Right lobe of liver (tissue), 6 donors: Measurements from ENCODE around the gene ACOT6. TPM values are rescaled to one million over a fixed set of nuclear protein-coding genes. Genes with fewer than 3 reads are reported as not detected.
A peak's percentile ranks its signal among the peaks of the same experiment; 100 is the strongest.

Experiments
- ATAC-seq, 4 donors: fragments of 200-7000 bp; cut with Tn5 transposase; one replicate each; pipeline ENCODE4 v1.9.1; 2020; ENCODE audit warnings: mild to moderate bottlenecking in 4 of 4, moderate library complexity in 4 of 4
- DNase-seq, 3 donors: peaks; one replicate each; pipeline ENCODE4 v3.0.0-alpha.2; 2020
- H3K27ac ChIP-seq, 3 donors: fragments of 200-600 bp; one replicate each; pipeline ENCODE4 v1.8.0; 2022
- H3K27me3 ChIP-seq, 2 donors: fragments of 200-600 bp; one replicate each; pipeline ENCODE4 v1.8.0; 2022
- H3K36me3 ChIP-seq, 4 donors: fragments of 200-600 bp; sonication (generic) in 1 of 4; one replicate each; pipeline versions ENCODE4 v1.5.1 to v1.8.0; 2017 to 2022; ENCODE audit warnings: control low read depth in 1 of 4
- H3K4me1 ChIP-seq, 4 donors: fragments of 200-600 bp; sonication (generic) in 1 of 4; one replicate each; pipeline versions ENCODE4 v1.5.1 to v1.8.0; 2017 to 2022; ENCODE audit warnings: control low read depth in 1 of 4
- H3K4me3 ChIP-seq, 3 donors: fragments of 200-600 bp; one replicate each; pipeline ENCODE4 v1.8.0; 2022
- H3K9me3 ChIP-seq, 4 donors: fragments of 200-600 bp; sonication (generic) in 1 of 4; one replicate each; pipeline versions ENCODE4 v1.5.1 to v1.8.0; 2017 to 2022; ENCODE audit warnings: control low read depth in 1 of 4
- POLR2A ChIP-seq: fragments of 450-650 bp; IDR thresholded peaks from one replicate; pipeline ENCODE4 v1.6.1; 2017; ENCODE audit warnings: antibody characterized with exemption, mild to moderate bottlenecking
- WGBS: methylation state at CpG from one replicate; pipeline ENCODE4 v1.1.6; 2018; ENCODE audit warnings: low coverage, low lambda C conversion rate; ENCODE audit not compliant: insufficient coverage; ENCODE audit errors: missing lambda C conversion rate; 5-methylcytosine and 5-hydroxymethylcytosine counted together
- intact Hi-C, 2 donors: fragments of 100-400 bp; cut with DNase I; formaldehyde crosslinking; loops; one replicate each; pipeline versions ENCODE4 v1.11.2 to v1.14.1; 2022
- total RNA-seq, 6 experiments: library from RNA; depleted of rRNA in 2 of 6; stranded (reverse); fragments of >200 nt in 2 of 6; fragmentation: NEBNext Ultra II Directional in 3 of 6; extraction: Animal tissue kit (Norgen Biotek cat#: 25700) in 3 of 6; gene quantifications; one replicate each; pipeline versions ENCODE4 v1.1.0 to v1.2.4, GENCODE V29; 2016 to 2023
- TF ChIP-seq, protein P1 (sequence below), 4 donors: fragments of 200-600 bp in 3 of 4; fragments of 450-650 bp in 1 of 4; IDR thresholded peaks; one replicate each; pipeline versions ENCODE4 v1.5.1 to v1.8.0; 2016 to 2022; ENCODE audit warnings: antibody characterized with exemption in 4 of 4, mild to moderate bottlenecking in 2 of 4
- donor health status: DM: no; HTN: yes; CAD: no.
- donor health status: DM: no; HTN: no; CAD: no.
- donor health status: DM: no; HTN: no; CAD: no.
- donor health status: DM: no; HTN: yes; CAD: no.
- donor health status: DM: no; HTN: yes; CAD: no.

The ACOT6 gene
- total RNA-seq, 6 experiments from 2014 or later = 0.49 to 1.4 (median 0.94) TPM; not detected in 2

GRCh38 chr14:73606271-73606670 lies 6.0 kb upstream of the ACOT6 start:
- WGBS = no CpG with 5 or more reads among the region's 3 CpGs
- Histone ChIP-seq H3K4me3 (no peak overlapping the region), H3K27me3 (no peaks in the 10 kb centered on the region), H3K27ac (no peak overlapping the region), H3K36me3 (no peaks in the 10 kb centered on the region), H3K9me3 (no peaks in the 10 kb centered on the region), H3K4me1 (peaks cover 0 to 3% (median under 1%) of the 10 kb centered on the region in 4 donors)
- intact Hi-C loops = no loop called here
- DNase-seq (no peak), ATAC-seq (no peak)
- no peak for TF ChIP-seq POLR2A
- TF ChIP-seq, protein P1, sequence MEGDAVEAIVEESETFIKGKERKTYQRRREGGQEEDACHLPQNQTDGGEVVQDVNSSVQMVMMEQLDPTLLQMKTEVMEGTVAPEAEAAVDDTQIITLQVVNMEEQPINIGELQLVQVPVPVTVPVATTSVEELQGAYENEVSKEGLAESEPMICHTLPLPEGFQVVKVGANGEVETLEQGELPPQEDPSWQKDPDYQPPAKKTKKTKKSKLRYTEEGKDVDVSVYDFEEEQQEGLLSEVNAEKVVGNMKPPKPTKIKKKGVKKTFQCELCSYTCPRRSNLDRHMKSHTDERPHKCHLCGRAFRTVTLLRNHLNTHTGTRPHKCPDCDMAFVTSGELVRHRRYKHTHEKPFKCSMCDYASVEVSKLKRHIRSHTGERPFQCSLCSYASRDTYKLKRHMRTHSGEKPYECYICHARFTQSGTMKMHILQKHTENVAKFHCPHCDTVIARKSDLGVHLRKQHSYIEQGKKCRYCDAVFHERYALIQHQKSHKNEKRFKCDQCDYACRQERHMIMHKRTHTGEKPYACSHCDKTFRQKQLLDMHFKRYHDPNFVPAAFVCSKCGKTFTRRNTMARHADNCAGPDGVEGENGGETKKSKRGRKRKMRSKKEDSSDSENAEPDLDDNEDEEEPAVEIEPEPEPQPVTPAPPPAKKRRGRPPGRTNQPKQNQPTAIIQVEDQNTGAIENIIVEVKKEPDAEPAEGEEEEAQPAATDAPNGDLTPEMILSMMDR (IDR thresholded peaks at IDR 0.05) = no peak

DNA sequence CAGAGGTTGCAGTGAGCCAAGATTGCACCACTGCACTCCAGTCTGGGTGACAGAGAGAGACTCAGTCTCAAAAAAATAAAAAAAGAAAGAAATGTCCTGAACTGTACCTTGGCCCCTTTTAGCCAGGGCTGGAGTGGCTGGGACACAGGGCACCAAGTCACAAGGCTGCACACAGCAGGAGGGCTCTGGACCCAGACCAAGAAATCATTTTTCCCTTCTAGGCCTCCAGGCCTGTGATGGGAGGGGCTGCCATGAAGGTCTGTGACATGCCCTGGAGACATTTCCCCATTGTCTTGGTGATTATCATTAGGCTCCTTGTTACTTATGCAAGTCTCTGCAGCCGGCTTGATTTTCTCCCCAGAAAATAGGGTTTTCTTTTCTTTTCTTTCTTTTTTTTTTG lies 5.1 kb upstream of the ACOT6 start:
- DNase-seq (no peak), ATAC-seq (no peak)
- intact Hi-C loops = no loop called here
- no peak overlapping the region for H3K27ac ChIP-seq
- H3K27me3 ChIP-seq = no peaks in the 10 kb centered on the region
- no peak for TF ChIP-seq POLR2A
- TF ChIP-seq, protein P1 (IDR thresholded peaks at IDR 0.05) = no peak
- no peak overlapping the region for H3K4me3 ChIP-seq
- 100% methylated on average over 1 of the region's 1 CpG for WGBS
- peaks cover 0 to 12% (median under 1%) of the 10 kb centered on the region in 4 donors for H3K4me1 ChIP-seq
- H3K36me3 ChIP-seq = no peaks in the 10 kb centered on the region
- no peaks in the 10 kb centered on the region for H3K9me3 ChIP-seq

DNA sequence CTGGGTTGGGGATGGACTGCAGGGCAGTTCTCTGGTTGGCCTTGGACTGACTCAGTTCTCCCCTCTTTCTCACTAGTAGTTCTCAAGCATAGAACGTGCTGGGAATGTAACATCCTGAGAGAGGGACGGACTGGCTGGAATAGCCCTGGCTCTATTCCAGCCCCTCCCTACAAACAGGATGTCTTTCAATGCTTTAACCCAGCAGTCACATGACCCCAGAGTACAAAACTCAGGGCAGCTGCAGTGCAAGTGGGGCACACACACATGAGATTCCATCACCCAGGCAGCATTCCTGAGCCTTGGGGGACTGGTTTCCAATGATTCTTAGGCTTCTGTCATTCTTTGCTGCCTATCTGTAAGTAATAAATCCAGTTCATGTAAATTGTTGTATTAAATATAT lies 1.6 kb upstream of the ACOT6 start:
- intact Hi-C loops = no loop called here
- no peaks in the 10 kb centered on the region for H3K27me3 ChIP-seq
- H3K4me1 ChIP-seq = peaks cover 0 to 22% (median under 1%) of the 10 kb centered on the region in 4 donors
- peak; percentile 86 for TF ChIP-seq POLR2A
- TF ChIP-seq, protein P1 (IDR thresholded peaks at IDR 0.05) = no peak
- ATAC-seq (peak; percentile 32 to 64 (median 46)), DNase-seq (peak in 2 of 3 donors; percentile 59 to 83)
- no peaks in the 10 kb centered on the region for H3K9me3 ChIP-seq
- H3K27ac ChIP-seq = peak overlapping the region in 2 of 3 donors; percentile 8 to 95
- no CpG with 5 or more reads among the region's 2 CpGs for WGBS
- H3K4me3 ChIP-seq = no peak overlapping the region
- no peaks in the 10 kb centered on the region for H3K36me3 ChIP-seq

- DNase-seq = no peak
- Histone ChIP-seq H3K36me3 (no peaks in the 10 kb centered on the region), H3K4me3 (peak overlapping the region; percentile 64 to 76 (median 71)), H3K4me1 (peaks cover 0 to 22% (median under 1%) of the 10 kb centered on the region in 4 donors), H3K9me3 (no peaks in the 10 kb centered on the region), H3K27ac (peak overlapping the region; percentile 52 to 95 (median 93)), H3K27me3 (no peaks in the 10 kb centered on the region)
- peak; percentile 9 to 25 (median 10) for ATAC-seq
- WGBS = 3% methylated on average over 7 of the region's 13 CpGs
- TF ChIP-seq, protein P1 (IDR thresholded peaks at IDR 0.05) = no peak
- no peak for TF ChIP-seq POLR2A
- intact Hi-C loops = no loop called here
Measured at GRCh38 chr14:73613046-73613383, 698 bp downstream of the ACOT6 start.
